H1 (cell line): ENCODE data around the gene MYRIP.

Source experiments
- CEBPB ChIP-seq: IDR thresholded peaks from 2 replicates; pipeline ENCODE4 v1.6.1; 2012; ENCODE audit warnings: low read depth, low read length
- CTCF ChIP-seq, 3 experiments: IDR thresholded peaks; 1 replicate in 2 of 3; 2 replicates in 1 of 3; pipeline versions ENCODE4 v1.5.1 to v1.6.1; 2011; ENCODE audit warnings: low read length in 3 of 3, mild to moderate bottlenecking in 3 of 3, inconsistent platforms in 2 of 3, low read depth in 1 of 3, moderate library complexity in 1 of 3; ENCODE audit not compliant: insufficient read depth in 1 of 3; ENCODE audit errors: control extremely low read depth in 1 of 3
- EP300 ChIP-seq, 2 experiments: IDR thresholded peaks; 1 replicate in 1 of 2; 2 replicates in 1 of 2; pipeline ENCODE4 v1.6.1; 2011 to 2012; ENCODE audit warnings: low read depth in 2 of 2, low read length in 2 of 2, mild to moderate bottlenecking in 2 of 2, borderline replicate concordance in 1 of 2, inconsistent platforms in 1 of 2, moderate library complexity in 1 of 2
- POLR2A ChIP-seq, 2 experiments: IDR thresholded peaks; 1 replicate in 1 of 2; 2 replicates in 1 of 2; pipeline ENCODE4 v1.6.1; 2011; ENCODE audit warnings: low read depth in 2 of 2, low read length in 2 of 2, mild to moderate bottlenecking in 2 of 2; ENCODE audit errors: control extremely low read depth in 1 of 2
- POLR2AphosphoS5 ChIP-seq: IDR thresholded peaks from 2 replicates; pipeline ENCODE4 v1.6.1; 2011; ENCODE audit warnings: low read depth, low read length
- RNF2 ChIP-seq: fragments of 200-900, 300-1000 bp; sonication (generic); IDR thresholded peaks from 2 replicates; pipeline ENCODE4 v1.7.1; 2016; ENCODE audit warnings: borderline replicate concordance, low read depth, mild to moderate bottlenecking, antibody characterized with exemption, low read length; ENCODE audit not compliant: poor library complexity, severe bottlenecking; ENCODE audit errors: missing control alignments
- YY1 ChIP-seq: IDR thresholded peaks from 2 replicates; pipeline ENCODE4 v1.6.1; 2011; ENCODE audit warnings: low read depth, mild to moderate bottlenecking, low read length
- ZNF274 ChIP-seq: IDR thresholded peaks from 2 replicates; pipeline ENCODE4 v1.7.0; 2012; ENCODE audit warnings: low read length, borderline replicate concordance; ENCODE audit errors: extremely low read depth

- TF ChIP-seq POLR2A (IDR thresholded peaks at IDR 0.05; ENCODE audit: control extremely low read depth in 1 of 2, low read depth in 2 of 2, low read length in 2 of 2) (no peak), POLR2AphosphoS5 (no peak; the same call in 1 of the 2 replicates), CEBPB (no peak), YY1 (no peak), RNF2 (no peak), ZNF274 (no peak), EP300 (IDR thresholded peaks at IDR 0.05; ENCODE audit: borderline replicate concordance in 1 of 2, low read depth in 2 of 2, low read length in 2 of 2) (no peak), CTCF (IDR thresholded peaks at IDR 0.05; ENCODE audit: control extremely low read depth in 1 of 3, insufficient read depth in 1 of 3, low read depth in 1 of 3, low read length in 3 of 3) (no peak; a peak in 1 of 4 replicates)
Observed at GRCh38 chr3:40308725-40309417, 499.5 kb downstream of the MYRIP start.
